IMR-90 (cell line): ENCODE results near the gene EXPH5. TPM values are rescaled to one million over a fixed set of nuclear protein-coding genes. Genes with fewer than 3 reads are reported as not detected.
A peak's percentile ranks its signal among the peaks of the same experiment; 100 is the strongest.

Experiments
- ATAC-seq: fragments of 200-7000 bp; cut with Tn5 transposase; 2 replicates; pipeline ENCODE4 v1.9.1; 2020; ENCODE audit warnings: low read depth, mild to moderate bottlenecking, moderate library complexity
- BruUV-seq: library from RNA; stranded (reverse); fragments of 400-500 nt; replicated peaks from 2 replicates; lab custom pipeline; 2021; lab: Mats Ljungman, UMichigan
- CTCF ChIA-PET: fragments of 300-600 bp; formaldehyde crosslinking; extraction: SDS; loops from one replicate; lab custom pipeline; 2021; ENCODE audit warnings: antibody characterized with exemption; lab: Yijun Ruan, JAX
- POLR2A ChIA-PET: fragments of 300-600 bp; sonication (Branson Sonifier 250); formaldehyde crosslinking; loops from one replicate; lab custom pipeline; 2022; ENCODE audit warnings: antibody characterized with exemption; ENCODE audit not compliant: unreplicated experiment; lab: Charles Lee
- DNase-seq: peaks from one replicate; pipeline ENCODE4 v3.0.0; 2013
- H2AFZ ChIP-seq: replicated peaks from 2 replicates; pipeline ENCODE3; 2013; ENCODE audit warnings: low read length, mild to moderate bottlenecking; ENCODE audit not compliant: poor library complexity
- H2AK5ac ChIP-seq: 2 replicates; pipeline ENCODE4 v1.6.1; 2013; ENCODE audit warnings: low read depth, low read length, inconsistent platforms
- H2AK9ac ChIP-seq: replicated peaks from 2 replicates; pipeline ENCODE3; 2013; ENCODE audit warnings: mild to moderate bottlenecking, low read depth, low read length, moderate library complexity; ENCODE audit not compliant: poor library complexity
- H2BK120ac ChIP-seq: 2 replicates; pipeline ENCODE4 v1.6.1; 2013; ENCODE audit warnings: low read depth, low read length, inconsistent platforms
- H2BK15ac ChIP-seq: 3 replicates; pipeline ENCODE4 v1.6.1; 2013; ENCODE audit warnings: low read depth, low read length, inconsistent platforms
- H2BK20ac ChIP-seq: 2 replicates; pipeline ENCODE4 v1.6.1; 2013; ENCODE audit warnings: low read depth, mild to moderate bottlenecking, inconsistent platforms, low read length, moderate library complexity
- H2BK5ac ChIP-seq: 2 replicates; pipeline ENCODE4 v1.6.1; 2013; ENCODE audit warnings: mild to moderate bottlenecking, low read depth, low read length, inconsistent platforms; ENCODE audit not compliant: poor library complexity, severe bottlenecking
- H3K14ac ChIP-seq: replicated peaks from 2 replicates; pipeline ENCODE4 v1.6.1; 2013; ENCODE audit warnings: low read depth, low read length, inconsistent platforms
- H3K18ac ChIP-seq: 2 replicates; pipeline ENCODE4 v1.6.1; 2013; ENCODE audit warnings: low read depth, low read length, control low read depth
- H3K23ac ChIP-seq: 2 replicates; pipeline ENCODE4 v1.6.1; 2013; ENCODE audit warnings: low read depth, low read length, inconsistent platforms
- H3K27ac ChIP-seq: 2 replicates; pipeline ENCODE4 v1.5.1; 2013; ENCODE audit warnings: mild to moderate bottlenecking, control low read depth, low read length; ENCODE audit not compliant: insufficient read depth
- H3K27me3 ChIP-seq: 2 replicates; pipeline ENCODE4 v1.6.1; 2013; ENCODE audit warnings: low read length; ENCODE audit not compliant: control insufficient read depth, insufficient read depth
- H3K36me3 ChIP-seq: 2 replicates; pipeline ENCODE4 v1.6.1; 2013; ENCODE audit warnings: low read length, mixed read lengths; ENCODE audit not compliant: control insufficient read depth, insufficient read depth
- H3K4ac ChIP-seq: 2 replicates; pipeline ENCODE4 v1.6.1; 2013; ENCODE audit warnings: low read depth, low read length, inconsistent platforms
- H3K4me1 ChIP-seq: 2 replicates; pipeline ENCODE4 v1.6.1; 2013; ENCODE audit warnings: low read length, mixed read lengths; ENCODE audit not compliant: control insufficient read depth, insufficient read depth
- H3K4me2 ChIP-seq: 2 replicates; pipeline ENCODE4 v1.6.1; 2013; ENCODE audit warnings: low read depth, mild to moderate bottlenecking, control low read depth, low read length, moderate library complexity
- H3K4me3 ChIP-seq: 2 replicates; pipeline ENCODE4 v1.5.1; 2013; ENCODE audit warnings: low read depth, mild to moderate bottlenecking, control low read depth, low read length, moderate library complexity; ENCODE audit not compliant: insufficient read depth
- H3K56ac ChIP-seq: 2 replicates; pipeline ENCODE4 v1.6.1; 2013; ENCODE audit warnings: low read length, inconsistent platforms; ENCODE audit not compliant: insufficient read depth; ENCODE audit errors: extremely low read depth
- H3K79me1 ChIP-seq, 2 experiments: 2 replicates each; pipeline ENCODE4 v1.6.1; 2013; ENCODE audit warnings: low read length in 2 of 2, inconsistent platforms in 1 of 2, low read depth in 1 of 2
- H3K9ac ChIP-seq: 2 replicates; pipeline ENCODE4 v1.6.1; 2013; ENCODE audit warnings: low read depth, low read length, control low read depth
- H3K9me1 ChIP-seq: 2 replicates; pipeline ENCODE4 v1.6.1; 2013; ENCODE audit warnings: low read length, inconsistent platforms; ENCODE audit not compliant: insufficient read depth
- H3K9me3 ChIP-seq: 2 replicates; pipeline ENCODE4 v1.6.1; 2013; ENCODE audit warnings: low read length; ENCODE audit not compliant: control insufficient read depth, insufficient read depth
- H4K20me1 ChIP-seq: 2 replicates; pipeline ENCODE4 v1.6.1; 2013; ENCODE audit warnings: low read length, inconsistent platforms; ENCODE audit not compliant: insufficient read depth
- H4K5ac ChIP-seq: 2 replicates; pipeline ENCODE4 v1.6.1; 2013; ENCODE audit warnings: mild to moderate bottlenecking, low read depth, low read length, control low read depth
- H4K8ac ChIP-seq, 2 experiments: 2 replicates each; pipeline ENCODE4 v1.6.1; 2013; ENCODE audit warnings: low read depth in 2 of 2, low read length in 2 of 2, control low read depth in 1 of 2, inconsistent platforms in 1 of 2
- H4K91ac ChIP-seq: 2 replicates; pipeline ENCODE4 v1.6.1; 2013; ENCODE audit warnings: low read depth, low read length, inconsistent platforms; ENCODE audit not compliant: insufficient read depth
- BHLHE40 ChIP-seq: fragments of 150-350 bp; IDR thresholded peaks from 2 replicates; pipeline ENCODE4 v1.6.1; 2016; ENCODE audit warnings: mild to moderate bottlenecking, low read depth, low read length
- WGBS, 2 experiments: methylation state at CpG; one replicate each; pipeline versions ENCODE4 v1.1.5 to v1.1.7; 2013; ENCODE audit warnings: missing lambda C conversion rate in 2 of 2; ENCODE audit not compliant: insufficient read length in 1 of 2; ENCODE audit errors: extremely low coverage in 2 of 2; 5-methylcytosine and 5-hydroxymethylcytosine counted together
- dilution Hi-C: fragments of 300-500 bp; cut with HindIII; formaldehyde crosslinking; loops from one replicate; pipeline ENCODE4 v1.14.3; 2018; ENCODE audit warnings: low sequenced_read_pairs; ENCODE audit not compliant: unreplicated experiment
- in situ Hi-C: fragments of 300-500 bp; cut with MboI; formaldehyde crosslinking; loops from 3 replicates; pipeline ENCODE4 v1.14.3; 2019; ENCODE audit warnings: low sequenced_read_pairs, inconsistent platforms, mixed read lengths
- intact Hi-C: fragments of 100-400 bp; cut with micrococcal nuclease; formaldehyde crosslinking; loops from 2 replicates; pipeline ENCODE4 v1.10.0; 2022
- polyA plus RNA-seq, 3 experiments: library from polyadenylated mRNA; depleted of rRNA; stranded (reverse); fragments of >200 nt; gene quantifications; 2 replicates each; pipeline ENCODE4 v1.2.3, GENCODE V29; 2012; ENCODE audit warnings: low replicate concordance in 1 of 3
- total RNA-seq: library from RNA; depleted of rRNA; stranded (reverse); fragments of >200 nt; gene quantifications from 2 replicates; pipeline ENCODE4 v1.2.3, GENCODE V29; 2012

Gene EXPH5
- total and polyA plus RNA-seq, 2 of the 4 experiments (the other 2 are of a cell fraction): 0.05 to 0.72 TPM

GRCh38 chr11:108589136-108589535, 4.4 kb downstream of the EXPH5 start:
- Histone ChIP-seq H2BK20ac (no peak overlapping the region), H3K4me1 (no peaks in the 10 kb centered on the region; the same call in 1 of the 2 replicates), H2BK5ac (no peak overlapping the region), H3K27me3 (peaks cover 11% of the 10 kb centered on the region), H2AK5ac (no peak overlapping the region), H2BK120ac (no peak overlapping the region), H3K4me2 (no peak overlapping the region), H3K36me3 (no peaks in the 10 kb centered on the region), H4K8ac (no peak overlapping the region), H3K9me3 (no peaks in the 10 kb centered on the region), H4K20me1 (no peaks in the 10 kb centered on the region), H3K4ac (no peak overlapping the region), H3K79me1 (no peaks in the 10 kb centered on the region), H2AK9ac (no peak overlapping the region), H2BK15ac (no peak overlapping the region), H3K9me1 (no peaks in the 10 kb centered on the region), H3K14ac (no peak overlapping the region), H4K5ac (no peak overlapping the region), H2AFZ (no peak overlapping the region), H3K18ac (no peak overlapping the region), H4K91ac (no peak overlapping the region), H3K27ac (no peak overlapping the region), H3K4me3 (no peak overlapping the region), H3K23ac (0 out of 2 replicates have a peak overlapping the region, but pooled peaks have one; percentile 36), H3K9ac (no peak overlapping the region), H3K56ac (no peak overlapping the region)
- ChIA-PET POLR2A (no interaction called here), CTCF (interaction anchor here (1.6 kb wide), 1 partner anchor 17 kb away, joined by 3 read pairs; no protein-coding TSS in a partner anchor)
- no peak for TF ChIP-seq BHLHE40
- DNase-seq (no peak), ATAC-seq (no peak)
- intact Hi-C loops: no loop called here
- no TSS peak for BruUV-seq
- WGBS, 2 experiments: no CpG with 5 or more reads among the region's 1 CpG
- in situ Hi-C loops: no loop called here
- dilution Hi-C loops: no loop called here
